Mucosa of descending colon (tissue), 3 donors: ENCODE measurements around the gene TRAPPC10. TPM values are rescaled to one million over a fixed set of nuclear protein-coding genes. Genes with fewer than 3 reads are reported as not detected.
A peak's percentile ranks its signal among the peaks of the same experiment; 100 is the strongest.

Source experiments
- ATAC-seq: fragments of 200-7000 bp; cut with Tn5 transposase; one replicate; pipeline ENCODE4 v1.9.1; 2020; ENCODE audit warnings: mild to moderate bottlenecking, moderate library complexity
- DNase-seq, 3 donors: peaks; one replicate each; pipeline ENCODE4 v3.0.0-alpha.2; 2020
- H3K36me3 ChIP-seq: fragments of 200-600 bp; one replicate; pipeline ENCODE4 v1.8.0; 2021; ENCODE audit warnings: low read depth, mild to moderate bottlenecking
- H3K4me1 ChIP-seq: fragments of 200-600 bp; one replicate; pipeline ENCODE4 v1.8.0; 2021; ENCODE audit warnings: low read depth, mild to moderate bottlenecking
- H3K4me3 ChIP-seq: fragments of 200-600 bp; one replicate; pipeline ENCODE4 v1.8.0; 2021; ENCODE audit warnings: mild to moderate bottlenecking
- H3K9me3 ChIP-seq: fragments of 200-600 bp; one replicate; pipeline ENCODE4 v1.8.0; 2021; ENCODE audit warnings: mild to moderate bottlenecking
- CTCF ChIP-seq: fragments of 200-600 bp; IDR thresholded peaks from one replicate; pipeline ENCODE4 v1.8.0; 2022; ENCODE audit warnings: antibody characterized with exemption, mild to moderate bottlenecking
- intact Hi-C, 2 donors: fragments of 100-400 bp; cut with DNase I in 1 of 2; cut with micrococcal nuclease in 1 of 2; formaldehyde crosslinking; loops; one replicate each; pipeline versions ENCODE4 v1.11.0 to v1.11.1; 2022; cut with DNase I, micrococcal nuclease
- total RNA-seq, 3 donors: library from RNA; stranded (reverse); fragmentation: NEBNext Ultra II Directional in 2 of 3; extraction: Animal tissue kit (Norgen Biotek cat#: 25700) in 2 of 3; gene quantifications; one replicate each; pipeline versions ENCODE4 v1.2.1 to v1.2.4, GENCODE V29; 2021 to 2023
- donor health status: DM: no; HTN: no; CAD: no; lungs with moderate emphysema.
- donor health status: DM: no; HTN: no; CAD: no.
- donor health status: DM: no; HTN: yes; CAD: no.

Gene TRAPPC10
- total RNA-seq, 3 donors from 2014 or later: 57.7 to 86.8 (median 61.9) TPM

DNA sequence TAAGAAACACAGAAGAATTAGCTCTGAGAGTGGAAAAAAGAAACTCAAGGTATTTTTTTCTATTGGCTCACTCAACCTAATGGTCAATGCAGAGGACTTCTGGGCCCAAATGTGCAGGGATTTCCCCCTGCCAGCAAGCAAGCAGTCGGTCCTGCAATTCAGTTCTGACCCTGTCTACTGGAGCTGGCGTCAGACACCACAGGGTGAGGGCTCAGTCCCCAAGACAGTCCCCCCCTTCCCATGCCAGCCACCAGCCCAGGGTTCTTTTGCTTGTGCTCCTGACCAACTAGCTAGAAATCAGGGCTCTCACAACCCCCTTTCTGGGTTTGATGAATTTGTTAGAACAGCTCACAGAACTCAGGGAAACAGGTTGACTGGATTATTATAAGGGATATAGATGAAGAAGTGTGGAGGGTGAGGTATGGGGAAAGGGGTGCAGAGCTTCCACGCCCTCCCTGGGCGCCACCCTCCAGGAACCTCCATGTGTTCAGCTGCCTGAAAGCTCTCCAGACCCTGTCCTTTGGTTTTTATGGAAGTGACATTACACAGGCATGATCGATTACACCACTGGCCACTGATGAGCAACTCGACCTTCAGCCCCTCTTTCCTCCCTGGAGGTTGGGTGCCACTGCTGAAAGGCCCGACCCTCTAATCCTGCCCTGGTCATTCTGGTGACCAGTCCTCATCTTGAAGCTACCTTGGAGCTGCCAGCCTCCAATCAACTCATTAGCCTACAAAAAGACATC lies 72.6 kb downstream of the TRAPPC10 start:
- H3K4me1 ChIP-seq: peaks cover 17% of the 10 kb centered on the region
- intact Hi-C loops: no loop called here
- TF ChIP-seq CTCF: no peak
- no peak overlapping the region for H3K4me3 ChIP-seq
- no peak for ATAC-seq
- DNase-seq: no peak
- no peaks in the 10 kb centered on the region for H3K36me3 ChIP-seq
- no peaks in the 10 kb centered on the region for H3K9me3 ChIP-seq

DNA sequence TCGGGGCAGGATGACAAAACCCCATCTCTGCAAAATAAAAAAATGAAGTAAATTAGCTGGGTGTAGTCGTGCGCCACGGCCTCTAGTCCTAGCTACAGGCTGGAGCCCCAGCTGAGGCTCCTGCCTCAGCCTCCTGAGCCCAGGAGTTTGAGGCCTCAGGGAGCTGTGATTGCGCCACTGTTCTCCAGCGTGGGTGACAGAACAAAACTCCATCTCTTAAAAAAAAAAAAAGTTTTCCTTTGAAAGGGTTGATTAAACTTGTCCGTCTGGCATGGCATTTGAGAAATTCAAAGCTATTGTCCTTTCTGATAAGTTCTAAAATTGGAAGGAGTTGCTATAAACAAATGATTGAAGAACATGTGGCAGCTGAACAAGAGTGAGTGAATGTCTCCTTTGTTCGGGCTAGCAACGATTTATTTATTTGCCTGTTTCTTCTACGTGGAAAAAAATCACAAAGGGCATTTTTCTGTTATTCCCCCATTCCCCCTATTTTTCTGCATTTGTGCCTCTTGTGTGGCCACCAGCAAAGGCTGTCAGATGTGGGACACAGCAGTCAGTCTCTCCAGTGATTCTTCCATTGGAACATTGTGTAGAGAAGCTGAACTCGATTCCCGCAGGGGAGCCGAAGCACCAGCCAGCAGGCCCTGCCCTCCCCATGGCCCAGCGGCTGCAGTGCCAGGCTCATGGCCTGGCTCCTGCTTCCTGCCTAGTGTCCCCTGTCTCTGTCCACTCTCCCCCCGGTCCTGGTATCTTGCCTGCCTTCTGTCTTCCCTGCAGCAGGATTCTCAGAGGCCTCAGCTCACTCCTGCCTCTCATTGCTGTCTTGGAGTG lies 73.6 kb downstream of the TRAPPC10 start:
- no peak overlapping the region for H3K4me3 ChIP-seq
- TF ChIP-seq CTCF: no peak
- H3K9me3 ChIP-seq: no peaks in the 10 kb centered on the region
- ATAC-seq (no peak), DNase-seq (no peak)
- intact Hi-C loops: no loop called here
- no peaks in the 10 kb centered on the region for H3K36me3 ChIP-seq
- H3K4me1 ChIP-seq: peaks cover 26% of the 10 kb centered on the region

DNA sequence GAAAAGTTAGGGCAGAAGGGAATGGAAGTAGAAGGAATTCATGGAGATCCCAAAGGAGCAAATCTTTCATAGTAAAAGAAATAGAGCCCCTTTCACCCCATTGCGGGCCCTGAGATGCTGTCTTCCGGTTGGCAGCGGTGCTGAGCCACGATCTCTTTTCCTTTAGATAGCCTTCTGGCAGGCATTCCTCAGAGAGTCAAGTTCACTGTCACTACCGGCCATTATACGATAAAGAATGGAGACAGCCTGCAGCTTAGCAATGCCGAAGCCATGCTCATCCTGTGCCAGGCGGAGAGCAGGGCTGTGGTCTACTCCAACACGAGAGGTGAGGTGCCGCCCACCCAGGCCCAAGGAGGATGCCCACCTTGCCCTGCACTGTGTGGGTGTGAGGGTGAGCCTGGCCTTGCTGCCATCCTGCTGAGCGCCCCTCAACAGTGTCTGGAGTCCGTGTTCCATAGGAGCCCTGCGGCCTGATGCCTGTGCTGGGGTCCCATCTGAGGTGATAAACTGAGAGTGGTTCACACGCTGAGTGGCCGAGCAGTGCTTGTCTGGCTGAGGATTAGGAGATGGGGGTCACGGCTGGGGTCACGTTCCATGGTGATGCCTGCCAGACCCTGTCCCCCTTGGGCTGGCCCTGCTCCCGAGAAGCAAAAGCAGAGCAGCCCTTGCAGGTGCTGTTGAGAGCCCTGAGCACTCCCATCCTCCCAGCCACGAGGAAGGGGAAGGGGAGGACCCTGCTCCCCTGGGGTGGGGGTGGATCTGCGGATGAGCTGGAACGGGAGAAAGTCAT lies 74.7 kb downstream of the TRAPPC10 start:
- Histone ChIP-seq H3K4me1 (peaks cover 27% of the 10 kb centered on the region), H3K4me3 (no peak overlapping the region), H3K9me3 (no peaks in the 10 kb centered on the region), H3K36me3 (no peaks in the 10 kb centered on the region)
- intact Hi-C loops: no loop called here
- TF ChIP-seq CTCF: no peak
- no peak for ATAC-seq
- DNase-seq: no peak

DNA sequence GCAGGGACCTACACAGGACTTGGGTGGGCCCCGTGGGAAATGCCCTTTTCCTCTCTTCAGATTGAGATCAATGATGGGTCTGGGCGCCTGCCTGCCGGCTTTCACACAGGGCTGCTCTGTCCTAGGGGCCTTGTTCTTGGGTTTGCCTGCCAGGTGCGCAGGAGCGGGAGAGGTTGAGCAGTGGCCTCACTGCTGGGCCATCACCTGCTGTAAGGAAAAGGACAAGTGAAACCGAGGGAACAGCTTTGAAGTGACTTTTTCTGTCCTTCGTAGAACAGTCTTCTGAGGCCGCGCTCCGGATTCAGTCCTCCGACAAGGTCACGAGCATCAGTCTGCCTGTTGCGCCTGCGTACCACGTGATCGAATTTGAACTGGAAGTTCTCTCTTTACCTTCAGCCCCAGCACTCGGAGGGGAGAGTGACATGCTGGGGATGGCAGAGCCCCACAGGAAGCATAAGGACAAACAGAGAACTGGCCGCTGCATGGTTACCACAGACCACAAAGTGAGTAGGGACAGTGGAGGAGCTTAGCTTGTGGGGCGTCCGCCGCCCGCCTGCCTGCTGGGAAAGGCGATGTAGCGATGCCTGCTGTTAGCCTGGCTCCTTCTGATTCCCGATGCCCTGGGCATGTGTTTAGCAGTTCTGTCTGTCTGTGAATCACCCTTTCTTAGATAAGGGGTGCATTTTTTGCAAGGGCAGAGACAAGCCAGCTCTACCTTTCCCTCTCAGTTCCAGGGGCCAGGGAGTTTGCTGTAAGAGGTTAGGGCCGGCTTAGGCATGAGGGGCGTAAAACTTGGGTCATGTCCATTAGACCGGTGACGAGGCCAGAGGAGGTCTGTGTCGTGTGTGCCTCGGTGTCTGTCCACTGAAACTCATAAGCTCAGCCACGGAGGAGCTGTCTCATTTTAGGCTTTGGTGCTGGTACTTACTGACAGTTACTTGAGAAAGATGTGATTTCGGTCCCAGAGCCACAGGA lies 75.6 kb downstream of the TRAPPC10 start:
- Histone ChIP-seq H3K4me1 (peaks cover 28% of the 10 kb centered on the region), H3K36me3 (peaks cover under 1% of the 10 kb centered on the region), H3K4me3 (no peak overlapping the region), H3K9me3 (no peaks in the 10 kb centered on the region)
- DNase-seq (peak in 1 of 3 donors; percentile 30), ATAC-seq (no peak)
- no peak for TF ChIP-seq CTCF
- intact Hi-C loops: no loop called here

DNA sequence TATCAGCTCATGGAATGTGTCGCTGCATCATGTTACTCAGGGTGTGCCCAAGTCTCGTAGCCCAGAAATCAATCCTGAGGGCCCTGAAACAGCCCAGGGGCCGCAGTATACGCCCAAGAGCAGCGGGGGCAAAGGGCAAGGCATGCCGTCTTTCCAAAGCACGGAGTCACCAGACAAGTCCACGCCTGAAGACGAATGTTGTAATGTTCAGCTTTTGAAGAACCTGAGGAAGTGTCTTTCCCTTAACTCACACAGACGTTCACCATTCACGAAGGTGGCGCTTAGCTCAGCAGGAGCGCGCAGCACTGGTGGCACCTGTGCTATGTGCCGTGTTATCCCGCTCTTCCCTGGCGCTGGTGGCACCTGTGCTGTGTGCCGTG lies 76.3 kb downstream of the TRAPPC10 start:
- intact Hi-C loops: no loop called here
- Histone ChIP-seq H3K4me3 (no peak overlapping the region), H3K36me3 (peaks cover 3% of the 10 kb centered on the region), H3K9me3 (no peaks in the 10 kb centered on the region), H3K4me1 (peaks cover 35% of the 10 kb centered on the region)
- ATAC-seq (peak; percentile 61), DNase-seq (peak; percentile 78 to 85 (median 81))
- TF ChIP-seq CTCF: no peak
